ENCODE data around the gene GJB1.
"Not testable (repeated sequence)": the region's sequence is repeated elsewhere in the genome, so short reads cannot be mapped to it uniquely, and the experiment has no call there.

GRCh38 chrX:71268624-71269023 lies 45.6 kb downstream of the GJB1 start:
- not testable (repeated sequence) for TF ChIP-seq CTCF, POLR2A (IDR thresholded peaks at IDR 0.05)
